Measurements from ENCODE around the gene XAB2. TPM values are rescaled to one million over a fixed set of nuclear protein-coding genes. Genes with fewer than 3 reads are reported as not detected.
"Not testable (repeated sequence)": the region's sequence is repeated elsewhere in the genome, so short reads cannot be mapped to it uniquely, and the experiment has no call there.

XAB2 gene
- polyA plus RNA-seq, 3 donors, result 31.4 to 45.7 (median 42.6) TPM

DNA sequence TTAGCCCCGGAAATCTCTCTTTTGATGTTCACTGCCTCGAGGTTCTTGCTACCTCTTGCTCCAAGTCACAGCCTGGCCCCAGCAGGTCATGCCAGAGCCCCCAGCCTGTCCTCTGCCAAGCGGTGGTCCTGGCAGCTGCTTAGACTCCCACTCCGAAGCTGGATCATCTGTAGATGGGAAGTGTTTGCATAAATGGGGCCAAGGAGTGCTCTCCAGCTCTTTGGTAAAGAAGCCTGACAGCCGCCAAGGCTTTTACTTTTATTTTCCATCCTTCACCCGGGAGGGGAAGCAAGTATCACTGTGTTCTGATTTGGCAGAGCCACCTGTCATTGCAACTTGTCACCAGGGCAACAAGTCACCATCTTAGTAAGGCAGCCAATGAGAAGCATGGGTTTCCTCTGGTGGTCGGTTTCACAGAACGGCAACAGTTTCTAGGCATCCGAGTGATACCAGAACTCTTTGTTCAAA lies 28.9 kb upstream of the XAB2 start:
- no peak for DNase-seq (ENCODE audit: extremely low read depth in 1 of 11, low read depth in 9 of 11, low spot score in 4 of 11)

DNA sequence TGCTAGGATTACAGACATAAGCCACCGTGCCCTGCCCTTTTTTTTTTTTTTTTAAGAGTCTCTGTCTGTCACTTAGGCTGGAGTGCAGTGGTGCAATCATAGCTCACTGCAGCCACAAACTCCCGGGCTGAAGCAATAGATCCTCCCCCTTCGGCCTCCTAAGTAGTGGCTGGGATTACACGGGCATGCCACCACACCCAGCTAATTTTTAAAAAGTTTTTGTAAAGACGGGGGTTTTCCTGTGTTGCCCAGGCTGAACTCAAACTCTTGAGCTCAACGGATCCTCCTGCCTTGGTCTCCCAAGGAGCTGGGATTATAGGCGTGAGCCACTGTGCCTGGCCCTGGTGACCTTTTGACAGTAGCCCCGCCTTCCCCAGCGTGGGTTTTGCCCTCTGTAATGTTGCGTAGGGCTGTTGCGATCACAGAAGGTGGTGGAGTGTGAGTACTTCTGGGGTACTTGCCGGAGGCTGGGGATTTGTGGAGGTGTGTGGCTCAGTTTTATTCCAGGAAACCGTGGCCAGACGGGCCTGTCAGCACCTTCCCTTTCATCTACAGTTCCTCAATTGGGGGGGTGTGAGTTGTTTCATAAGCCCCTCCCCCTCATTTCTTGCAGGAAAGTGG lies 27.9 kb upstream of the XAB2 start:
- no peak for DNase-seq (ENCODE audit: extremely low read depth in 1 of 11, low read depth in 9 of 11, low spot score in 4 of 11)

DNA sequence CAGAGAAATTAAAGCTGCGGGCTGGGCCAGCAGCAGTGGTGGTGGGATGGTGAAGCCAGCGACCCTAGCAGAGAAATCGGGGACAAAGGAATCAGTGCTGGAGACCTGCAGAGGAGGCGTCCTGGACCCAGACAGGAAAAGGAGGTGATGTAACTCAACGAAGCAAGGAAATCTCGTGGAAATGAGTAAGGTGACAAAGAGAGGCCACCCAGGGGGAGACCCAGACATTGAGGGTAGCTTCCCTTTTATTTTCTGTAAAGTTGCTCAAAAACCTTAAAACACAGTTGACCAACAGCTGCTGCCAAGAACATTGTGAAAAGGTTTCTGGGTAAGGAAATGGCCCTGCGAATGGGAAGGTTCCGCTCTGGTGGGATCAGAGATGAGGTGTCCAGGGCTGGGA lies 26.2 kb upstream of the XAB2 start:
- no peak for DNase-seq (ENCODE audit: extremely low read depth in 1 of 11, low read depth in 9 of 11, low spot score in 4 of 11)

DNA sequence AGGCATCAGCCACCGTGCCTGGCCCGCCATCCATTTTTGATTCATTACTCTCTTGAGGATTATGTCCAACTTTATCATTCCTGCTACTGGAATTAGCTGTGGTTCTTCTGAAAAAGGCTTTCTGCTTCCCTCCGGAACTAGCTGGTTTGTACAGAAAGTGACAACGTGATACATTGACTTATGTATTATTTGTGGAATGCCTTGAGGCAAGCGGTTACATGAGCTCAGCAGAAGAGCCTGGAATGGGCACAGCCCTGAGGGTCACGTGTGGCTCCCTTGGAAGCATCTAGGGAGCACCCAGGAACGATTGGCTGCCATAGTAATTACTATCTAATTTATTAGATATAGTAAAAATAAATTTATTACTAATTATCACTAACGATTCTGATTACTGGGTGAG lies 25.1 kb upstream of the XAB2 start:
- no peak for DNase-seq (ENCODE audit: extremely low read depth in 1 of 11, low read depth in 9 of 11, low spot score in 4 of 11)

DNA sequence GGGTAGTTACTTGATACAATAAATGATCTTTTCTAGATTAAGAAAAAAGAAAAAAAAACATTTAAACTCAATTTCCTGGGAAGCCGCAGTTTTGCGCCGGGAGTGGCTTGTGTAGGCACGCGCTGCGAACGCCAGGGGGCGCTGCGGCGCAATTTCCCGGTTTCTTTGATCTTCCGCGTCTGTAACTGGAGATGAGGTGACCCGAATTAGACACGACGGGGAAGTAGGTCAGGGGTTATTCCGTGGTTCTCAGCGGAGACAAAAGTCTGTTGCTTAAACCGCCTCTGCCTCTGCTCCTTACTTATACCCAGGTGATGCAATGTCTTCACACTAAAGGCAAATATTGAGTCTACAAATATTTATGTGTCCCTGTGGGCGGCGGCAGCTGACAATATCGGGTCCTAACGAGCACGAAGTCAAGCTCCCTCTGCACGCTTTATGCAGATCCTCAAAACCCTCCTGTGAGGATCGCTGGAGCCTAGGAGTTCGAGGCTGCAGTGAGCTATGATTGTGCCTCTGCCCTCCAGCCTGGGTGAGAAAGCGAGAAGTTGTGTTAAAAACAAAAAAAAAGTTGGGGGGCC lies 22.8 kb upstream of the XAB2 start:
- peak; percentile 55 to 81 (median 75) for DNase-seq (ENCODE audit: extremely low read depth in 1 of 11, low read depth in 9 of 11, low spot score in 4 of 11)

DNA sequence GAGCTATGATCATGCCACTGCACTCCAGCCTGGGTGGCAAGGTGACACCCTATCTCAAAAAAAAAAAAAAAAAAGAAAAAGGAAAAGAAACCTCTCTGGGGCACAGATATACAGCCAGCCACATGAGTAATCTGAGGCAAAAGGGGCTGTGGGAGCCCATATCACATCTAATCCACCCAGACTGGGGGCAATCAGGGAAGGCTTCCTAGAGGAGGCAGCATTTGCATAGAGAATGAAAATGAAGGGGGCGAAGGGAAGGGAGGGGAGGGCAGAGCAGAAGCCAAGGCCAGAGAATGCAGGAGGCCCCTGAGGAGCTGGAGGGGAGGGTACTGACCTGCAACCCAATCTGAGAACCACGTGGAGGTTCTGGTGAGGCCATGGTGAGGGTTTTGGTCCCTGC lies 20.8 kb upstream of the XAB2 start:
- no peak for DNase-seq (ENCODE audit: extremely low read depth in 1 of 11, low read depth in 9 of 11, low spot score in 4 of 11)

DNA sequence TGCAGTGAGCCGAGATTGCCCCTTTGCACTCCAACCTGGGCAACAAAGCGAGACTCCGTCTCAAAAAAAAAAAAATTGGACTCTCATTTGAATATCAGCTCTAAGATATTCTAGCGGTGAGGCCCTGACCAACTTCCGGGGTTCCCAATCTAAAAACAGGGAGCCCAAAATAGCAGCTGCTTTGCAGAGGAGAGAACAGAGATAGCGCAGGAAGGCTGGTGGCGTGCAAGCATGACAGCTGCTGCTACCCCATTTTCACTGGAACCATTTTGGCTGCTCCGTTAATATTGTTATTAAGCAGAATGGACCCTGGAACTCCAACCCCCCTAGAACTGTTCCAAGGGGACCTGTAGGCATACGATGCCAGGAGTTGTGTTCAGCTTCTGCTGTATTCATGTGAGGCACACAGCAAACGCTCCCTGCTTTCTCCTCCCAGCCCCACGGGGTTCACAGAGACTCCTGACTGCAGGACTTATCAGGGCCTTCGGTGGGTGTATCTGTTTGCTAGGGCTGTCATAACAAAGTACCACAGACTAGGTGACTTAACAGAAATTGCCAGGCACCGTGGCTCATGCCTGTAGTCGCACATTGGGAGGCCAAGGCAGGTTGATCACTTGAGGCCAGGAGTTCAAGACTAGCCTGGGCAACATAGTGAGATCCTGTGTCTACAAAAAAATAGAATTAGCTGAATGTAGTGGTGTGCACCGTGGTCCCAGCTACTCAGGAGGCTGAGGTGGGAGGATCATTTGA lies 19.1 kb upstream of the XAB2 start:
- no peak for DNase-seq (ENCODE audit: extremely low read depth in 1 of 11, low read depth in 9 of 11, low spot score in 4 of 11)

DNA sequence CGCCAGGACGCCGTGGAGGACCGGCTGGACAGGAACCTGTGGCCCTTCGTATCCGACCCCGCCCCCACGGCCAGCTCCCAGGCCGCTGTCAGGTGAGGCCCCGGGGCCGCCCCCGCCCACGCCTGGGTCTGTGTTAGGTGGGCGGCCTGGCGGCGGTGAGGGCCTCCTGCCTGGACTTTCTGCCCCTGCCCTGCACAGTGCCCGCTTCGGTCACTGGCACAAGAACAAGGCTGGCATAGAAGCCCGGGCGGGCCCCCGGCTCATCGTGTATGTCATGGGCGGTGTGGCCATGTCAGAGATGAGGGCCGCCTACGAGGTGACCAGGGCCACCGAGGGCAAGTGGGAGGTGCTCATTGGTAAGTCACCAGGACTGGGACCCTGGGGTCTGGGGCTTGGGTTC lies 17.8 kb upstream of the XAB2 start:
- DNase-seq (ENCODE audit: extremely low read depth in 1 of 11, low read depth in 9 of 11, low spot score in 4 of 11), result no peak

DNA sequence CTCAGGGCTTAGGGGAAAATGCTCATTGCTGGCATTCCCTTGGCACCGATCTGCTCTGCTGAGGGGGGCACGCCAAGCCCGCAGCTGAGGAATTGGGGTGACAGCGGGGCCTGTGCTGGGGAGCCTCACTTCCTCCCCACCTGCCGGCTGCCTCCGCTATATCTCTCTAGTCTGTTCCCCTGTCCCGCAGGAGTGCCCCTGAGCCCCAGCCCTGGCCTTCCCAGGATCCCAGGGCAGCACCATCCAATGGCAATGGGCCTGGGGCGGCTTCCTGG lies 17.0 kb upstream of the XAB2 start:
- no peak for DNase-seq (ENCODE audit: extremely low read depth in 1 of 11, low read depth in 9 of 11, low spot score in 4 of 11)

DNA sequence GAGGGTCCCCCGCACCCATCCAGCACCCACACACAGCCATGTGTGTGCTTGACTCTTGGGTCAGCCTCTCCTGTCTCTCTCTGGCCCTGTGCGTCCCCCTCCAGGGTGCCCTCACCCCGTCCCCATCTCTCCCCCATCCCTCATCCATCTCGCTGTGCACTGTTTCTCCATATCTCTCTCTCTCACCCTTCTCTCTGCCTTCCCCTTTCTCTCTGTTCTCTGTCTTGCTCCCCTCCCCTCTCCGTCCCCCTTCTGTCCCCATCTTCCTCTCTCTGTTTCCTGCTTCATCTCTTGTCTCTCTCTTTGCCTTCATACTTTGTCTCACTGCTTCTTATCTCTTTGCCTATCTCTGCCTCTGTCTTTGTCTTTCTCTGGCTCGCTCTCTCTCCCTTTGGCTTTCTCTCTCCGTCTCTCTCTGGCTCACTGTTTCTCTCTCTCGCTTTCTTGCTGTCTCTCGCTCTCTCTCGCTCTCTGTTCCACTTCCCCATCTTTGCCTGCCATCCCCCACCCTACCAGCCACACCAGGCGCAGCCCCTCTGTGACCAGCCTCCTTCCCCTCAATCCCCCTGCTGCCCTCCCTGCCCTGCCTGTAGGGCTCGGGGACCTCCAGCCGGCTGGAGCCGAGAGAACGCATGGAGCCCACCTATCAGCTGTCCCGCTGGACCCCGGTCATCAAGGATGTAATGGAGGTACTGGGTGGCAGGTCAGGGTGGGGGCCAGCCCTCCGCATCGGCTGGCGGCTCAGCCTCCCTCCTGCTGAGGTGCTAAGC lies 16.5 kb upstream of the XAB2 start:
- no peak for DNase-seq (ENCODE audit: extremely low read depth in 1 of 11, low read depth in 9 of 11, low spot score in 4 of 11)

DNA sequence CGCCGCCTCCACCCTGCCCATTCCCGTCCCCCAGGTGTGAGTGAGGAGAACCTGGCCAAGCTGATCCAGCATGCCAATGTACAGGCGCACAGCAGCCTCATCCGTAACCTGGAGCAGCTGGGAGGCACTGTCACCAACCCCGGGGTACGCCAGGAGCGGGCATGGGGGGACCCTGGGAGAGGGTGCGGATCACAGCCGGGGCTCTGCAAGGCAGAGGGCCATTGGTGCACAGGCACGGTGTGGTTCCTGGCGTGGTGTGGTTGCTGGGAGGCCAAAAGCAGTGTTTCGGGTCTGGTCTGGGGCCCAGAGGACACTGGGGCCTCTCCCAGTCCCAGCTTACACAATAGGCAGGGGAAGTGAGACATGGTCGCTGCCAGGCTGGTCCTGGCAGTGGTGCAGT lies 15.8 kb upstream of the XAB2 start:
- DNase-seq (ENCODE audit: extremely low read depth in 1 of 11, low read depth in 9 of 11, low spot score in 4 of 11), result no peak

DNA sequence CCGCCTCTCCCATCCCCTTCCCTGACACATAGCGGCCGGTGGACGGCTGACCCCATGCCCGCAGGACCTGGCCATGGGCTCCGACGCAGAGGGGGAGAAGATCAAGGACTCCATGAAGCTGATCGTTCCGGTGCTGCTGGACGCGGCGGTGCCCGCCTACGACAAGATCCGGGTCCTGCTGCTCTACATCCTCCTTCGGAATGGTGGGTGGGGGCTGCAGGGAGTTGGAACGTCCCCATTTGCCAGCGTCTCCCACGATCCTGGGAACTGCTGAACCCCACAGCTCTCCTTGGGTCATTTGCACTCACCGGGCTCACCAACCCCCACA lies 15.2 kb upstream of the XAB2 start:
- DNase-seq (ENCODE audit: extremely low read depth in 1 of 11, low read depth in 9 of 11, low spot score in 4 of 11), result no peak

DNA sequence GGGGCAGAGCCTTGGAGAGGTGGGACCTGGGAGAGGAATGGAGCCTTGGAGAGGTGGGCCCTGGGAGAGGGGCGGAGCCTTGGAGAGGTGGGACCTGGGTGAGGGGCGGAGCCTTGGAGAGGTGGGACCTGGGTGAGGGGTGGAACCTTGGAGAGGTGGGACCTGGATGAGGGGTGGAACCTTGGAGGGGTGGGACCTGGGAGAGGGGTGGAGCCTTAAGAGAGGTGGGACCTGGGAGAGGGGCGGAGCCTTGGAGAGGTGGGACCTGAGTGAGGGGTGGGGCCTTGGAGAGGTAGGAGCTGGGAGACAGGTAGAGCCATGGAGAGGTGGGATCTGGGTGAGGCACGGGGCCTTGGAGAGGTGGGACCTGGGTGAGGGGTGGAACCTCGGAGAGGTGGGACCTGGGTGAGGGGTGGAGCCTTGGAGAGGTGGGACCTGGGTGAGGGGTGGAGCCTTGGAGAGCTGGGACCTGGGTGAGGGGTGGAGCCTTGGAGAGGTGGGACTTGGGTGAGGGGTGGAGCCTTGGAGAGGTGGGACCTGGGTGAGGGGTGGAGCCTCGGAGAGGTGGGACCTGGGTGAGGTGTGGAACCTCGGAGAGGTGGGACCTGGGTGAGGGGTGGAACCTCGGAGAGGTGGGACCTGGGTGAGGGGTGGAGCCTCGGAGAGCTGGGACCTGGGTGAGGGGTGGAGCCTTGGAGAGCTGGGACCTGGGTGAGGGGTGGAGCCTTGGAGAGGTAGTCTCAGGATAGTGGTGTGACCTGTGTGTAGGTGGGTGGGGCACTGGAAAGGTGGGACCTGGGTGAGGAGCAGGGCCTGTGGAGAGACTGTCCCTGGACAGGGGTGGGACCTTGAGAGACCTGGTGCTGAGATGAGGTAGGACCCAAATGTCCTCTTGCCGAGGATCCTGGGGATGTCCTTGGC lies 14.5 kb upstream of the XAB2 start:
- not testable (repeated sequence) for DNase-seq (ENCODE audit: extremely low read depth in 1 of 11, low read depth in 9 of 11, low spot score in 4 of 11)

DNA sequence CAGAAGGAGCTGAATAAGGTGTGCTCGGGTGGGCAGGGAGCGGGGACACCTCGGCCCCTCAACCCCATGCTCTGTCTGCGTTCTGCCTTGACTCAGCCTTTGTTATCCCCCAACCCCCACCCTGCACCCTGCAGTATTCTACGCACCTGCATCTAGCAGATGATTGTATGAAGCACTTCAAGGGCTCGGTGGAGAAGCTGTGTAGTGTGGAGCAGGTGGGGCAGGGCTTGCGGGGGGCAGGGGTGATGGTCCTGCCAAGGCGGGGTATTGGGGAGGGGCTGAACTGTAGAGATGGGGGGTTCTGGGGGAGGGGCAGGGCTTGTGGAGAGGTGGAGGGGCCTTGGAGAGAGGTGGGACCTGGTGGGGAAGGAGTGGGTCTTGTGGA lies 13.7 kb upstream of the XAB2 start:
- no peak for DNase-seq (ENCODE audit: extremely low read depth in 1 of 11, low read depth in 9 of 11, low spot score in 4 of 11)

DNA sequence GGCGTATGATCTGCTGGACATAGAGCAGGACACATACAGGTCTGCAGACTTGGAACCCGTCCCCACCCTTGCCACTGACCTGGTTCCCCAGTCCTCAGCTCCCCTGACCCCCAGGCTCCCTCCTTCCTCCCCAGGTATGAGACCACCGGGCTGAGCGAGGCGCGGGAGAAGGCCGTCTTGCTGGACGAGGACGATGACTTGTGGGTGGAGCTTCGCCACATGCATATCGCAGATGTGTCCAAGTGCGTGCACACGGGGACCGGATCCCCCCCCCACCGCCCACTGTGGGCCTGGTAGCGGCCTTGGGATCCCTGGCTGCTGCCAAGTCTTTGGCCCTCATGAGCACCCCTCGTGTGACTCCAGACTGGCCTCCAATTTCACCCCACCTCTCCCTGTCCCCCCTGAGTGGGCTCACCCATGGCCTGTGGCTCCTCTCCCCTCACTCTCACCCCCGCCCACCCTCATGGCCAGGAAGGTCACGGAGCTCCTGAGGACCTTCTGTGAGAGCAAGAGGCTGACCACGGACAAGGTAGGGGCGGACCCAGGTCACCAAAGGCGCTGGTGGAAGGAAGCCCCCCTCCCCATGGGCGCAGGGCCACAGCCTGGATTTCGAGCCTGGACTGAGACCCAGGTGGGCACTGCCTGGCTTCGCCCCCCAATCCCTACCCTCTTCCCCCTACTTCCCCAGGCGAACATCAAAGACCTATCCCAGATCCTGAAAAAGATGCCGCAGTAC lies 13.1 kb upstream of the XAB2 start:
- DNase-seq (ENCODE audit: extremely low read depth in 1 of 11, low read depth in 9 of 11, low spot score in 4 of 11), result no peak

DNA sequence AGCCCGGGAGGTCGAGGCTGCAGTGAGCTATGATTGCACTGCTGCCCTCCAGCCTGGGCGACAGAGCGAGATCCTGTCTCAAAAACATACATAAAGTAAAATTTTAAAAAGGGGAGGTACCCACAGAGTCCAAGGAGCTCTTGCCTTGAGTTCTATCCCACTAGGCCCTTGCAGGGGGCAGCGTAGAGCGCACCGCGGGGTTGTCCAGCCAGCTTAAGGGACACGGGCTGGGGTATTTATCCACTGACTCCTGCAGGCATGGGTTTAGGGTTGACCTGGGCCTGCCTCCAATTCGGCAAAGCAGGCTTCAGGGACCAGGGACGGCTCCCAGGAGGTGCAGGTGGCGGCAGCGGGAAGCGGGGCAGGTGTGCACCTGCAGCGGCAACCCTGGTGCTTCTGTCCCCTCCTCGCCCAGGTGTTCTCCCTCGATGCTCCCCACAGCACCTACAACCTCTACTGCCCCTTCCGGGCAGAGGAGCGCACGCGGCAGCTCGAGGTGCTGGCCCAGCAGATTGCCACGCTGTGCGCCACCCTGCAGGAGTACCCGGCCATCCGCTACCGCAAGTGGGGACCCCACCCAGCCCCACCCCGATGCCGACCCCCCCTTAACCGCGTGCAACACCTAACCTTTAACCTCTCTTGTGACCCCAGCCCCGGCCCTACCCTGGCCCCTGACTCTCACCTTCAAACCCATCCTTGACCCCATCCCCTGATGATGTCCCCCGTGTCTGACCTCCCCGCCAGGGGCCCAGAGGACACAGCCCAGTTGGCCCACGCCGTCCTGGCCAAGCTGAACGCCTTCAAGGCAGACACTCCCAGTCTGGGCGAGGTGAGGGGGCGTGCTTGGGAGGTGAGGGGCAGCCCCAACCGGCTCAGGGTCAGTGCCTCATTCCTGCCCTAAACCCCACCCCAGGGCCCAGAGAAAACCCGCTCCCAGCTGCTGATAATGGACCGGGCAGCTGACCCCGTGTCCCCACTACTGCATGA lies 12.2 kb upstream of the XAB2 start:
- no peak for DNase-seq (ENCODE audit: extremely low read depth in 1 of 11, low read depth in 9 of 11, low spot score in 4 of 11)

DNA sequence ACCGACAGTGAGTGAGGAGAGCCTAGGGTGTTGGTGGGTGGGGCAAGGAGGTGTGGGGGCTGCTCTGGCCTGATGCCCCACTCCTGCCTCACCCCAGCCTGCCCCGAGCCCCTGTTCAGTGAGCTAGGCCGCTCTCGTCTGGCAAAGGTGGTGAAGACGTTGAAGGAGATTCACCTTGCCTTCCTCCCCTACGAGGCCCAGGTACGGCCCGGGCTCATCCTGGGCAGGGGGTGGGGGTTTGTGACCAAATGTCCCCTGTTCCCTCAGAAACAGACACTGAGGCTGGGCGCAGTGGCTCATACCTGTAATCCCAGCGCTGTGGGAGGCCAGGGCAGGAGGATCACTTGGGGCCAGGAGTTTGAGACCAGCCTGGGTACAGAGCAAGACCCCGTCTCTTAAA lies 11.5 kb upstream of the XAB2 start:
- no peak for DNase-seq (ENCODE audit: extremely low read depth in 1 of 11, low read depth in 9 of 11, low spot score in 4 of 11)

All from renal cortex interstitium (tissue), 11 donors.